ENCODE measurements around the gene PIP5KL1.

PIP5KL1 gene, protein sequence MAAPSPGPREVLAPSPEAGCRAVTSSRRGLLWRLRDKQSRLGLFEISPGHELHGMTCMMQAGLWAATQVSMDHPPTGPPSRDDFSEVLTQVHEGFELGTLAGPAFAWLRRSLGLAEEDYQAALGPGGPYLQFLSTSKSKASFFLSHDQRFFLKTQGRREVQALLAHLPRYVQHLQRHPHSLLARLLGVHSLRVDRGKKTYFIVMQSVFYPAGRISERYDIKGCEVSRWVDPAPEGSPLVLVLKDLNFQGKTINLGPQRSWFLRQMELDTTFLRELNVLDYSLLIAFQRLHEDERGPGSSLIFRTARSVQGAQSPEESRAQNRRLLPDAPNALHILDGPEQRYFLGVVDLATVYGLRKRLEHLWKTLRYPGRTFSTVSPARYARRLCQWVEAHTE

DNA sequence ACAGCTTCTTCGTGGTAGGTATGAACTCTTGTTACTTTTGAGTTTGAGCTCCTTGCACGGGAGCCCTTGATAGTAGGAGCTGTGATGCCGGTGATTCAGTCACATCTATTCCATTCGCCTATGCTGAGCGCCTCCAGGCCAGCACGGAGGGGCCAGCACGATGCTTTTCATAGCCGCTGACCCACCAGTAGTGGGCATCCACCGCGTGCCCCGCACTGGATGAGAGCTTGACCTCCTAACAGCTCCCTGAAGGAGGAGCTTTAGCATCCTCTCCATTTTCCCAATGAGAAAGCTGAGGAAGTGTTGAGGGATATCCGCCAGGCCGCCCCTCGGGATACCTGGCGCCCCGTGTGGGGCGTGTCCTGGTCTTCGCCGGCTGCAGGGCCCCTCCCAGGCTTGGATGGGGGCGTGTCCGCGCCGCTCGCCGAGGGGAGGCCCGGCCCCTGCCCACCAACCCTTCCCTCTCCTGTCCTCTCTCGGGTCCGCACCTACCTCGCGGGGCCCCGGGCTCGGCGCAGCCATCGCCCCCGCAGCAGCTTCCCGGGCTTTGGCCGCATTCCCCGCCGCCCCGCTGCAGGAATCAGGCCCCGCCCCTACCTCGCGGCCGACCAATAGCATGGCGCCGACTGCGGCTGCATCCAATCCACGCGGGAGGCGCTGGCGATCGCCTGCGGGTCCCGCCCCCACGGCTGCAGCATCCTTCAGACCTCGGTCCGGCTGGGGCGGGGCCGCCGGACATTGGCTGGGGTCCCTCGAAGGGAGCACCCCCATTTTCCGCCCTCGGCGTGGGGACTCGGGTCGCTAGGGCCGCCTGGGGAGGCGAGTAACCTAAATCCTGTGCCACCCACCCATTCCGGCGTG, at the start of gene PIP5KL1:
Gene PIP5KL1 (minus strand): TSS at position 547 of the 861 bp plus-strand sequence. CDS start 25 bp downstream, at position 522.
- peak; percentile 98 for DNase-seq (ENCODE audit: low spot score)

DNA sequence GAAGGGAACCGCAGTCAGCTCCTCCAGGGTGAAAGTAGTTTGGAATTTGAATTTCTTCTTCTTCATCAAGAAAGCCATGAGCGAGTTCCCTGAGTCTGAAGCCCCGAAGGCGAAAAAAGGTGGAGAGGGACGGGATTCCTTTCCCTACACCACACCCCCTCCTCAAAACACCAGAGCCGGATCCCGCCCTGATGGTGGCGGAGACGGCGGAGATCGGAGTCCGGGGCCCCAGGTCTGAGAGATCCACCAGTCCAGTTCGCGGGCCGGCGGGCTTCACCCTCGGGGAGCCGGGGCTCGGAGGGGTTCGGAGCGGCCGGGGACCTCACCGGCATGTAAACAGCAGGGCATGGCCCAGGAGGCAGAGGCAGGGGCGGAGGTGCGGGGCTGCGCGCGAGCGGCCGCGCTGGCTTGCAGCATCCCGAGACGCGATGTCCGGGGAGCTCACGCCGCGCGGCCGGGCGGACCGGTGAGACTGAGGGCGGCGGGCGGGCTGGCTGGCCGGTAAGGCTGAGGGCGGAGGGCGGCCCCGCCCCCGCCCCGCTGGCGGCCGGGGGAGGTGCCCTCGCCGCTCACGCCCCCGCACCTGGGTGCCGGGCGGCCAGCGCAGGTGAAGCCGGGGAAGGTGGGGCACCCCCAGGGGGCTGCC, 49.6 kb upstream of the PIP5KL1 start:
- DNase-seq (ENCODE audit: low spot score): peak; percentile 28

DNA sequence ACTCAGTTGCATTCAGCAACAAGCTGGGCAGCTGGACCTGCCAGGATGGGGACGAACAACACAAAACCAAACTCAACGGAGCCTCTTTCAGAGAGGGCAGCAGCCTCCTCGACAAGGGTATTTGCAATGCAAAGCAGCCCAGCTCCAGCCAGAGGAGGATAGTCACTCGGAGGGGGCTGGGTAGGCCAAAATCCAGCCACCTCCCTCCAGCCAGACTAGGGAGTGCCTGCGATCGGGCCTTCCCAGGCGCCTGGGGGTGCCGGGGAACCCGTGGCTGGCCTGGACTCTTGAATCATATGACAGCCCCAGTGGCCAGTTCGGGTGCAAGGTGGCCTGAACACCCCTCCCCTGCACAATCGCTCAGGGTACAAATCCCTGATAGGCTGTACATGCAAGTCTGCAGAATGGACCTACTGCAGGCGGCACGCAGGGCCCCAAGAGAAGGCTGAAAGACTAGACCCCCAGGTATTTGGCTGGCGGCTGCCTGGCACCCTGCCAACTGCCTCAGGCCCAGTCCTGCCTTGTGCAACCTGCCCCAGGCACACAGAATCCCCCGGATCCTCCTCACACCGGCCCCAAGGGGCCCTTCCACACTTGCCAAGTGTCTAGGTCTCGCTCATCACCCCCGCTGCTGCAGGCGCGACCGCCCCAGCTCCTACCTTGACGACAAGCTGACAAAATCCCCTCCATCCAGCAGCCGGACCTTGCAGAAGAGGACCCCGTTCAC, 48.9 kb upstream of the PIP5KL1 start:
- peak; percentile 70 for DNase-seq (ENCODE audit: low spot score)

DNA sequence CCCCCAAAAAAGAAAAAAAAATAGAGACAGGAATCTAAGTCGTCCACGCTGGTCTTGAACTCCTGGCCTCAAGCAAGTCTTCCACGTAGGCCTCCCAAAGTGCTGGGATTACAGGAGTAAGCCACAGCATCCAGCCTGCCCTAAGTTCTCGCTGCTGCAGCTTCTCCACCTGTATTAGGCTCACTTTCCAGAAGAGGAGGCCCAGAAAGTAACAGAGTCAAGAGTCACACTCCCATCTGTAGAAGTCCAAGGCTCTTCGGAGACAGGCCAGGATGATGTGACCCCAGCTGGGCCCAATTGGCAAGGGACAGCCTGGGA, 48.4 kb upstream of the PIP5KL1 start:
- DNase-seq (ENCODE audit: low spot score): no peak

DNA sequence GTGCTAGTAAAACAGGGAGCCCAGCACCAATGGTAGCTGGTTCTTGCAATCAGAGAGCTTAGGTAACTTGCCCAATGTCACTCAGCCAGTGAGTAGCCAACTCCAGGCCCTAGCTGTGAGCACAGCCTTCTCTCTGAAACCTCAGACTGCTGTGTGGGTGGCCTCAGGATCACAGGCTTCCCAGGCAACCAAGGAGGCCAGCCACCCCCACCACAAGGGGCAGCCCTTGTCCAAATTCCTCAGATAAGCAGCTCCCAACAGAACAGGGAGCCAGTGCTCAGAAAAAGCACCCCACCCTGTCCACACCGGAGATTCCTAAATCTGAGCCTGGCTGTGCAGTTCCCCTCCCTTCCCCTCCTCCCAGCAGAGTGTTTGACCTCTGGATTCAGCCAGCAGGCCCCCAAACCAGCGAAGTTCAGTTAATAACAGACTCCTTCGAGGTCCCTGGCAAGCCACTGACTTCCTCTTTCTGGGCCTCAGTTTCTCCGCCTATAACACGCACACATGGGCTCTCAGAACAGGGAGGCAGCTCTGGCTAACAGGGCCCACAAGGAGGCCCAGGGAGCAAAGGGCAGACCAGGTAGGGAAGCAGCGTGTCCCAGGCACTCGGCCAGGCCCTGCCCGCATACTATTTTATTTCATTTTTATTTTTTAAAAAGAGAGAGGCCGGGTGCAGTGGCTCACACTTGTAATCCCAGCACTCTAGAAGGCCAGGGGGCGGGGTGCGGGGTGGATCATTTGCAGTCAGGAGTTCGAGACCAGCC, 47.5 kb upstream of the PIP5KL1 start:
- DNase-seq (ENCODE audit: low spot score): peak; percentile 83

DNA sequence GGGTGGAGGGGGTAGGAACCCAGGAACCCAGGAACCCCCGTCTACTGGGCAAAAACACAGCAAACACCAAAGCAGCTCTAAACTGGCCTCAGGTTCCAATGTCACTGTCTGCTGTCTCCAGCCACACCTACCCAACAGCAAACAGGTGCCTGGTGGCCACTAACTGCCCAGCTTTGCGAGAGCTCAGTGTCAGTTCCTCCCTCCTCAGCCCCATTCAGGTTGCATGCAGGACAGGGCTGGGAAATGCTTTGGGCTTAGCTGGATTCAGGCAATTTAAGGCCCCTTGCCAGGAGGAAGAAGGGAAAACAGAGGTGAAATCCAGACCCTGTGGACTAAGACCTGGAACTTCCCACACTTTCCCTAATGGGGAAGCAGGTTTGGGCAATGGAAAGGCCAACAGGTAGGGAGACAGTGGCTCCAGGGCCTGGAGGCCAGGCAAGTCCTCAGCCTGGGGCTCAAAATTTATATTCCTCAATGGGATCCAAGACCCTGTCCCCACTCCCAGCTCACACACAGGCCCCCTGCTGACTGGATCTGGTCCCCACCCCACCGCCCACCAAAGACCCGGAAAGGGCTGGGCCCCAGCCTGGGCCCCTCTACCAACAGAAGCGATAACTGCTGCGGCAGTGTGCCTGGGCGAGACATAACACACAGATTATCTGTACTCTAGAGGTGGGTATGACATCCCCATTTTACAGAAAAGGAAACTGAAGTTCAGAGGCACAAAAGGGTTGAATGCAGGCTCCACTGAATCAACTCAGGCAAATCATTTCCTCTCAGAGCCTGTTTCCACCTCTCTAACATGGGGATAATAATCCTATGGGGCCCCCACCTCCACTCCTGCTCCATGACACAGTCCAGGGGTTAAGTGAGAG, 46.7 kb upstream of the PIP5KL1 start:
- no peak for DNase-seq (ENCODE audit: low spot score)

DNA sequence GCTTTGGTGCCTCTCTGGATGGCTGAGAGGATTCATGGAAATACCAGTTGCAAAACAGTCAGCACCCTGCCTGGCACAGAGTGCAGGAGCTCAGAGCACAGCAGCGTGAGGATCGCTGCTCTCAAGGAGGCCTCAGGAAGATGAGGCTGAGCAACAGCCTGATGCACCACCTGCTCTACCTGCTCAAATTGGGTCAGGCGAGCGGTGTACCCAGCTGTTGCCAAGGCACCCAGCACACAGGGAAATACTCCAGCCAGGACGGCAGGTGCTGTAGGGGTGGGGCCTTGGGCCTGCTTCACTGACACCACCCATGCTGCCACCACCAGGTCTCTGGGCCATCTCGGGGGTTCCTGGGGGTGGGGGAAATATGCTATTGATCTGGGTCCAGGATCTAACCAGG, 45.9 kb upstream of the PIP5KL1 start:
- no peak for DNase-seq (ENCODE audit: low spot score)

DNA sequence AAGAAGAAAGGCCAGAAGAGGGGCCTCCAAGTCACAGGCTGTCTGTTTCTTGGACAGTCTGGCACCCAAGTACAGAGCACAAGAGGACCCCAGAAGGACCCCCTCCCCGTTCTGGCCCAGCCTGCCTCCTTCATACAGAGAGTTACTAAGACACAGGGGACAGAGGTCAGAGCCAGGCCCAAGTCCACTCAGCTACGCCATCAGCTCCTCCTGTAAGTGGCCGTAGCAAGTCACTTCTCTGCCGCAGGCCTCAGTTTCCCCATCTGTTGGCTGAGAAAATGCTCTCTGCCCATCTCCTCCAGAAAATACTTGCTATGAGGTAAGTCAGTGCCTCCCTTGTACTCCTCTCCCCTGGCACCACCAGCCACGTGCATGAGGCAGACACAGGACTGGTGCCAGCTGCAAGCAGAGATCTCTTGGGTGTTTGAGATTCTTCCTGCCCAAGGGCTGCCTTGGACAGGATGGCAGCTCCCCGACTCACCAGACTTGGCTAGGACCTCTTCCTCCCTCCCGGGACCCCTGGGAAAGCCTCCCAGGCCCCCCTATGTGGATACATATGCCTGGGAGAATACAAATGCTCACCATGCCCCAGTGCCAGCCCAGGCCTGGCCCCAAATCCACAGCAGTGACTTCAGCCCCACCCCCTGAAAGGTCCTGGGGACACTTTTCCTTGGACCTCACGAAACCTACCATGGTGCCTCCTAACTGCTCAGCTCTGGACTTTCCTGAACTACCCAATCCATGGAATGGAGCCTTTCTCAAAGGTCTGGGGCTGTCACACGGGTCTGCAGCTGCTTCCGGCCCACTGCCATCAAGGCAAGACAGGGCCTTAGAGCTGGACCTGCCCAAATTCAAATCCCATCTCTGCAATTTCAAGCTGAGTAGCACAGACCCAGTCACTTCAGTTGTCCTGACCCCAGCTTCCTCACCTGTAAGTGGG, 45.1 kb upstream of the PIP5KL1 start:
- no peak for DNase-seq (ENCODE audit: low spot score)

DNA sequence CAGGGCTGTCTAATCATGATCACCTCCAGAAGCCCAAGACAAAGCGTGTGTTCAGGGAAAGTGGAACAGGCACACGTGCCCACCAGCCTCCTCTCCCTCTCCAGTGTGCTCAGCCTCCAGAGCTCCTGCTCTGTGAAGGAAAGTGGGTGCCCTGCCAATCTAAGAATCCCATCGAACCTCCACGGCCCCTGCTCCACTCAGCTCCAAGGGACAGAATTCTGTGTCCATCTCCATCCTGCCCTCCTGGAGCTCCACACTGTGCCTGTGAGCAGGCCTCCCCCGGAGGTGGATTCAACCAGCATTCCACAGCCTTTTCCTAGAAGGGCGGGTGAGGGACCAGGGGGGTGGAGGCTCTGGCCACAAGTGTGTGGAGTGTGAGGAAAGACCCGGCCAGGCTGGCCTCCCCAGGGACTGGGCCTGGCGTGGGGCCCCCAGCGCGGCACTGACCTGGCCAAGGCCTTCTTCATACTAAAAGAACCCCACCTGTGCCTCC, 44.2 kb upstream of the PIP5KL1 start:
- no peak for DNase-seq (ENCODE audit: low spot score)

DNA sequence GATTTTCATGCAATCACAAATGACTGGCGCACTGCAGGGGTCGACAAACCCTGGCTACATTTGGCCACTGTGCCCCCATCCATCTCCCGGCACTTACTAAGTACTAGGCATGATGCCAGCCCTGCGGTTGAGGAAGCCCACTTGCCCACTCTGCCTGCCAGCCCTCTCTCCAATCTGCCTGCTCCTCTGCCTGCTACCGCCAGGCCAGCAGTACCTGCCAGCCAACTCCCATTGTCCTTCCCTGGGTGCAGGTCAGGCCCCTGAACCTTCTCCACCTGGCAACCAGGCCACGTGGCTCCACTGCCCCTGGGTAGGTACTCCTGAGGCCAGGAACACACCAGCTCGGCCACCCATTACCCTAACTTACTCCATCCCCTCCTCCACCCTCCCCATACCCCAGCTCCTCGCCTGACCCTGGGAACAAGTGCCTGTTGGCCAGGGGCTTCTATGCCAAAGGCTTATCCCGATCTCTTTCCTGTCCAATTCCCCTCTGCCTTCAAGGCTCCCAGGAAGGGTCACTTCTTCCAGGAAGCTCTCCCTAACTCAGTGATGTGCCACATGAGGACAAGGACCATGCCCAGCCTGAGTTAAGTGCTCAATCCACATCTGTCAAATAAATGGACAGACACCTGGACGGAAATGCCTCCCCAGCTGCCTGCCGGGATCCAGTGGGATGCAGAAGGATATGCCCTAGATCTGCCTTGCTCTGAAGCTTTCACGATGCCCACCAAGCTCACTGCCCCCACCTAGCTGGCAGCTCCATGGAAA, 43.6 kb upstream of the PIP5KL1 start:
- DNase-seq (ENCODE audit: low spot score): no peak

DNA sequence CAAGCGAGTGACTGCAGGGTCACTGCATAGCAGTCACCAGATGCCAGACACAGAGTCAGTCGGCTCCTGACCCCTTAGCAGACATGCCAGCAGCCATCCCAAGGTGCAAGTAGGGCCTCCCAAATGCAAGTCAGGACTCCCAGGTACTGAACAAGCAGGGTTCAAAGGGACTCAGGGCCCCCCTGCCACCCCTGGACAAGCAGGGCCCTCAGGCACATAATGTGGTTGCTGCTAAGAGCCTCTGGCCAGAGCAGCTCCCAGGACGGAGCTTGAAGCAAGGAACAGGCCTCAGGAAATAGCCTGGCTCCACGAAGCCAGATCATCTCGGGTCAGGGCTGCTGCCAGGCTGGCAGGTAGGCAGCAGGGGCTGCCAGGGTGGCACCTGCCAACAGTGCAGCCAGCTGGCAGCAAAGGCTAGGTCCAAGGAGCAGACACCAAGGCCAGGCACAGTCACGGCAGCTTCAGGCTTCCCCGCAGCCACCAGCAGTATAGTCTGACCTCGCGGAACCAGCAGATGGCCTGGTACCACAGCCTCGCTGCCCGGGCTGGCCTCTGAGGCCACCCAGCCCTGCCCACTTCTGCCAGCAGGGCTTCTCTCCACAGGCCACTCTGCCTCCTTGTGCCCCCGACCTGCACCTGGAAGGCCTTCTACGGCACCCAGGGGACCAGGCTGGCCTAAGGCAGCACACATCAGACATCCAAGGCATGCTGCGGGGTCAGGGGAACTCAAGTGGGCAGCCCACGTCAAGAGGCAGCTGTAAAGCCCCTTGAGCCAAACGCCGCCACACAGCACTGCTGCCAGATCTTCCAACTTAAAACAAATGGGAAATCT, 42.8 kb upstream of the PIP5KL1 start:
- DNase-seq (ENCODE audit: low spot score): no peak

DNA sequence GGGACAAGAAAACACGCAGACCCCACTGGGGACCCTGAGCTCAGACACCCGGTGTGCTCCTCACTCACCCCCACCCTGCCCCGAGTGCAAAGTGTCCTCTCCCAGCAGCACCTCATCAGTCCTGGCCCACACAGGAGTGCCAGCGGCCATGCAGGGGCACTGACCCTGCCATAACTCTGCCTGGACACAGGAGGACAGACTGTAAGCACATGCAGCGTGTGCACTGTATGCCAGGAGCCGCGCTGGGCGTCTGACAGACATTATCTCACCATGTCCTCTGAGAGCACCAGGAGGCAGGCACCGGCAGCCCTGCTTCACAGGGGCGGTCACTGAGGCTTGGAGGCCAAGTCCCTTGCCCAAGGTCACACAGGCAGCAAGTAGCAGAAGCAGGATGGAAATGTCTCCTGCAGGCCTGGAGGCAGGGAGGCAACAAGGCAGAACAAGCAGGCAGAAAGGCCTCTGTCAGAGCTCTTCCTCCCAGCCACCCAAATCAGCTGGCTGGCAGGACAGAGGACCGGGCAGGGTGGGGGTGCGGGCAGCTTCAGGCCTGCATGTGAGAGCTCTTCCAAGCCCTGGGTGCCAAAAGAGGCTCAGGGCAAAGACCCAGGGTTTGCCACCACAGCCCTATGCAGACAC, 41.8 kb upstream of the PIP5KL1 start:
- DNase-seq (ENCODE audit: low spot score): no peak

DNA sequence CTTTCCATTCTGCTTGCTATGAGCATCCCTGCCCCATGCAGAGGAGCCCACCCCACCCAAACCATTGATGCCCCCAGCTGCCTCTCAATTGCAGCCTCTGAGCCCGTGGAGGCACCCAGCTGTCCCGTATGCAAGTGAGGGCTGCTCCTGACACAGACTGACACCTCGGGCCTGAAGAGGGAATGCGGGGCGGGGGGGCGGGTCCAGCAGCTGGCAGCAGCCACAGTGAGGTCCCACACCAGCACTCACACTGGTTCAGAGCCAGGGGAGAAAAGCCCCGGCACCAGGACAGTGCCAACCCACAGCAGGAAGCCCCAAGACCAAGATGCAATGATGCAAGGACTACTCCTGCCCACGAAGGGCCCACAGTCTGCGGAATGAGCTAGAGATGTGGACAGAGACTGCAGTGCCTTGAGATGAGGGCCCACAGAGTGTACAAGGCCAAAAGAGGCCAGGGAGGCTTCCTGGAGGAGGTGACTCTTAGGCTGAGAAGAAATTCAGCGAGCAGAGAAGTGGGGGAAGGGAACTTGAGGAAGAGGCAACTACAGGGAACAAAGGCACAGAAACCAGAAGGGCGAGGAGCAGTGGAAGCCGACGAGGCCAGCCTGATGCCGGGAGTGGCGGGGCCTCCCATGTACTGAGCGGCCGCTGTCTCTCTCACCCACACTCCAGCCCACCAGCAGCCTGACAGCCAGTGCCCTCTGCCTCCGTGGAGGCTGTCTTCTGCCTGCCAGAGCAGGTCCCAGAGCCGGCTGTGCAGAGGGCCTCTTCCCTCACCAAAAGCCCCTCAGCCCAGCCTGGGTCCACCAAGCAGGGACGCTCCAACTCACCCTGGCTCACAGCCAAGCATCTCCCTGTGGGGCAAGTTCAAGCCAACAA, 41.0 kb upstream of the PIP5KL1 start:
- no peak for DNase-seq (ENCODE audit: low spot score)

DNA sequence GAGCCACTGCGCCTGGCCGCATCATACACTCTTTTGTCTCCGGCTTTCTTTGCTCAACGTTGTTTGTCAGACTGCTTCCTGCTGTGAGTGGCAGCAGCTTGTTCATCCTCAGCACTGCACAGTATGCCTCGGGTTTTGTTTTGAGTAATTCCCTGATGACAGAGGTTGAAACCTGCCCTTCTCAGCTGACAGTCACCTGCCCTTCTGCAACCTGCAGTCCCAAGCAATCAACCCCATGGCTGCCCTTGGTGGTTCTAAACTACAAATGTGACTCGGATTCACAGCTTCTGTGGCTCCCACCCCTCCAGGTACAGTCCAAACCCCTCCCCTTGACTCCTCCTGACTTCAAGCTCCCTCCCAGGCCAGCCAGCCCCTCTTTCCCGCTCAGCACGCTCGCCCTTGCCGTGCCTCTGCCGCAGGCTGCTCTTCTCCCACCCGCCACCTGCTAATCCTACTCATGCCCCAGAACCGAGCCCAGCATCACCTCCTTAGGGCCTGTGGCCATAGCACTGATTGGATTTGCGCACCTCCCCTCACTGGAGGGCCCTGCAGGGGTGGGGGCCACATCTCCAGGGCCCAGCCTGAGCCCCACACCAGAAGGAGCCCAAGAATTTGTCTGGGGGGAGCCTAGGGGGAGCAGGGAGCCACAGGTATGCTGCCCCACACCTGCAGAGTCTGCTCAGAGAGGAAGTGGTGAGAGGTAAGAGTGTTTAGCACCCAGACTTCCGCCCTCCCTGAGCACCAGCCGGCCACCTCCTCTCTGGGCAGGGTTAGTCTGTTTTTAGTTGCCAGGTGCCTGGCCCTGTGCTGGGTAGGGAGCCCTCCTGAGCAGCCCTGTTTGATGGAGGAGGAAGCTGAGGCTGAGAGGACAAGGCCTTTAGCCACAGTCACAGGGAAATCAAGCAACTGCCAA, 40.1 kb upstream of the PIP5KL1 start:
- DNase-seq (ENCODE audit: low spot score): no peak

All from AG08396 (cell line).